ENCODE results near the gene FKBP3.
"Not testable (repeated sequence)": the region's sequence is repeated elsewhere in the genome, so short reads cannot be mapped to it uniquely, and the experiment has no call there.

FKBP3 gene

GRCh38 chr14:45112896-45113781, 21.1 kb downstream of the FKBP3 start:
- no peak for DNase-seq

GRCh38 chr14:45104561-45104960, 29.7 kb downstream of the FKBP3 start:
- DNase-seq = no peak

- no peak for DNase-seq
These were observed 30.5 kb downstream of the FKBP3 start for GRCh38 chr14:45103806-45104205.

GRCh38 chr14:45096218-45096617, 38.1 kb downstream of the FKBP3 start:
- no peak for DNase-seq

GRCh38 chr14:45095143-45095542, 39.1 kb downstream of the FKBP3 start:
- DNase-seq = no peak

- no peak for DNase-seq
These were observed 40.0 kb downstream of the FKBP3 start for GRCh38 chr14:45094275-45094674.

GRCh38 chr14:45091710-45092109, 42.6 kb downstream of the FKBP3 start:
- no peak for DNase-seq

- DNase-seq = no peak
These were observed 44.5 kb downstream of the FKBP3 start for GRCh38 chr14:45089813-45090212.

- DNase-seq = no peak
These were observed 49.3 kb downstream of the FKBP3 start for GRCh38 chr14:45084946-45085346.

- DNase-seq = peak; percentile 97
These were observed 50.1 kb downstream of the FKBP3 start, which contains the start of gene PRPF39 for GRCh38 chr14:45083976-45084722. TSS of gene PRPF39 (plus strand) at chr14:45084116. CDS start at chr14:45095240, 11,124 bp downstream.

GRCh38 chr14:45083617-45083975, 50.7 kb downstream of the FKBP3 start:
- no peak for DNase-seq

- no peak for DNase-seq
These were observed 51.9 kb downstream of the FKBP3 start for GRCh38 chr14:45082420-45082819.

GRCh38 chr14:45081096-45081495, 53.2 kb downstream of the FKBP3 start:
- DNase-seq = not testable (repeated sequence)

- DNase-seq = not testable (repeated sequence)
These were observed 53.8 kb downstream of the FKBP3 start for GRCh38 chr14:45080416-45080968.

GRCh38 chr14:45078323-45078722, 56.0 kb downstream of the FKBP3 start:
- no peak for DNase-seq

- DNase-seq = no peak
These were observed 60.9 kb downstream of the FKBP3 start for GRCh38 chr14:45073231-45073879.

- no peak for DNase-seq
These were observed 62.2 kb downstream of the FKBP3 start for GRCh38 chr14:45072126-45072525.

GRCh38 chr14:45070215-45070614, 64.1 kb downstream of the FKBP3 start:
- no peak for DNase-seq

- DNase-seq = no peak
These were observed 65.9 kb downstream of the FKBP3 start for GRCh38 chr14:45068396-45068795.

GRCh38 chr14:45066667-45067066, 67.6 kb downstream of the FKBP3 start:
- DNase-seq = no peak

GRCh38 chr14:45065956-45066355, 68.3 kb downstream of the FKBP3 start:
- no peak for DNase-seq
